CD4-positive, CD25-positive, alpha-beta regulatory T cell (primary cell): Measurements from ENCODE around the gene MGAT5. TPM values are rescaled to one million over a fixed set of nuclear protein-coding genes. Genes with fewer than 3 reads are reported as not detected.
A peak's percentile ranks its signal among the peaks of the same experiment; 100 is the strongest.

Experiments
- ATAC-seq, 2 donors: fragments of 150-1000 bp; cut with Tn5 transposase; one replicate each; pipeline ENCODE4 v1.10.0; 2021; ENCODE audit warnings: low read depth in 2 of 2, moderate number of reproducible peaks in 2 of 2, moderate library complexity in 1 of 2
- DNase-seq, 3 donors: peaks; one replicate each; pipeline versions ENCODE4 v3.0.0 to v3.0.0-alpha.2; 2012 to 2022; ENCODE audit warnings: mixed read lengths in 1 of 3
- H3K27ac ChIP-seq: one replicate; pipeline ENCODE4 v1.7.0; 2013; ENCODE audit warnings: mild to moderate bottlenecking, low read length; ENCODE audit not compliant: insufficient read depth, poor library complexity, severe bottlenecking
- H3K27me3 ChIP-seq: one replicate; pipeline ENCODE4 v1.7.0; 2013; ENCODE audit warnings: low read length; ENCODE audit not compliant: control insufficient read depth, insufficient read depth
- H3K36me3 ChIP-seq: one replicate; pipeline ENCODE4 v1.7.0; 2013; ENCODE audit warnings: mild to moderate bottlenecking, low read length, moderate library complexity; ENCODE audit not compliant: control insufficient read depth, insufficient read depth
- H3K4me1 ChIP-seq: 2 replicates; pipeline ENCODE4 v1.7.0; 2013; ENCODE audit warnings: mild to moderate bottlenecking, low read length; ENCODE audit not compliant: insufficient read depth, control insufficient read depth, poor library complexity, severe bottlenecking
- H3K4me3 ChIP-seq: one replicate; pipeline ENCODE4 v1.7.0; 2013; ENCODE audit warnings: low read depth, mild to moderate bottlenecking, low read length, moderate library complexity
- H3K9me3 ChIP-seq, 2 experiments: 1 replicate in 1 of 2; 2 replicates in 1 of 2; pipeline ENCODE4 v1.7.0; 2013; ENCODE audit warnings: low read length in 2 of 2, mild to moderate bottlenecking in 1 of 2, moderate library complexity in 1 of 2; ENCODE audit not compliant: control insufficient read depth in 2 of 2
- H3K27ac Mint-ChIP-seq, 3 donors: one replicate each; pipeline ENCODE4 v1.8.0; 2020 to 2022; ENCODE audit warnings: mild to moderate bottlenecking in 3 of 3, mixed read lengths in 3 of 3, moderate library complexity in 2 of 3
- H3K27me3 Mint-ChIP-seq: one replicate; pipeline ENCODE4 v1.8.0; 2022; ENCODE audit warnings: mild to moderate bottlenecking, mixed read lengths
- H3K36me3 Mint-ChIP-seq: one replicate; pipeline ENCODE4 v1.8.0; 2020; ENCODE audit warnings: mixed read lengths
- H3K4me1 Mint-ChIP-seq, 4 donors: one replicate each; pipeline ENCODE4 v1.8.0; 2020 to 2022; ENCODE audit warnings: mixed read lengths in 4 of 4, mild to moderate bottlenecking in 1 of 4
- H3K4me3 Mint-ChIP-seq, 4 donors: one replicate each; pipeline ENCODE4 v1.8.0; 2020 to 2022; ENCODE audit warnings: mild to moderate bottlenecking in 4 of 4, mixed read lengths in 4 of 4, moderate library complexity in 3 of 4
- H3K9me3 Mint-ChIP-seq, 7 donors: one replicate each; pipeline ENCODE4 v1.8.0; 2020 to 2022; ENCODE audit warnings: mixed read lengths in 7 of 7, mild to moderate bottlenecking in 3 of 7, moderate library complexity in 2 of 7
- polyA plus RNA-seq, 4 donors: library from polyadenylated mRNA; unstranded; fragments of 300-500 nt; fragmentation: Illumina TruSeq; gene quantifications; one replicate each; pipeline ENCODE4 v1.2.3, GENCODE V29; 2021
- total RNA-seq: library from RNA; stranded (reverse); gene quantifications from one replicate; pipeline ENCODE4 v1.2.3, GENCODE V29; 2022

Gene MGAT5
- total and polyA plus RNA-seq, 5 donors from 2014 or later = 3.6 to 68.8 (median 6.9) TPM

DNA sequence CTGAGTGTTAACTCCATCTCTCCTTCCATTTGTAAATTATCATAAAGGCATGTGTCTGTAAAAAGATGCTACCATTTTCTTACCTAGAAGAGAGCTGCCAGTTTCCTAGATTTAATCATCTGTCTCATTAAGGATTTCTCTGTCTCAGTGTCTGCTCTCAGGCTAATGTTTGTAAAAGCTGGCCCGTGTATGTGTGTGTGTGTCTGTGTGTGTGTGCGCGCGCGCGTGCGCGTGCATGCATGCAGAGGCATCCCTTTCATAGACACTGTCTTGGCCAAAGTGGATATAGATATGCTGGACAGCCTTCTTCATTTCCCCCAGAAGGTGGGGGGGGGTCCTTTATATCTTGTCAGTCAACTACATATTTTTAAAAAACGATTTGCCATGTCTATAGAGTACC, 18.9 kb downstream of the MGAT5 start:
- H3K36me3 Mint-ChIP-seq = peaks cover 25% of the 10 kb centered on the region
- no peak overlapping the region for H3K27ac Mint-ChIP-seq
- ATAC-seq = no peak

GRCh38 chr2:134273256-134273983, 19.5 kb downstream of the MGAT5 start:
- peaks cover 12% of the 10 kb centered on the region for H3K36me3 ChIP-seq
- no peaks in the 10 kb centered on the region for H3K9me3 ChIP-seq
- H3K4me3 ChIP-seq = no peak overlapping the region
- H3K4me3 Mint-ChIP-seq = no peak overlapping the region
- ATAC-seq (no peak), DNase-seq (no peak)
- no peaks in the 10 kb centered on the region for H3K27me3 ChIP-seq
- peaks cover 4 to 12% (median 7%) of the 10 kb centered on the region in 4 donors for H3K4me1 Mint-ChIP-seq
- no peaks in the 10 kb centered on the region for H3K9me3 Mint-ChIP-seq
- no peak overlapping the region for H3K27ac ChIP-seq
- no peaks in the 10 kb centered on the region for H3K4me1 ChIP-seq
- no peaks in the 10 kb centered on the region for H3K27me3 Mint-ChIP-seq
- peaks cover 29% of the 10 kb centered on the region for H3K36me3 Mint-ChIP-seq
- H3K27ac Mint-ChIP-seq = no peak overlapping the region

More for the DNA sequence above, 18.9 kb downstream of the MGAT5 start:
- no peak for DNase-seq
- Histone ChIP-seq H3K4me3 (no peak overlapping the region), H3K36me3 (peaks cover 12% of the 10 kb centered on the region), H3K27ac (no peak overlapping the region), H3K9me3 (no peaks in the 10 kb centered on the region), H3K27me3 (no peaks in the 10 kb centered on the region), H3K4me1 (no peaks in the 10 kb centered on the region)
- H3K4me3 Mint-ChIP-seq = no peak overlapping the region
- H3K9me3 Mint-ChIP-seq = no peaks in the 10 kb centered on the region
- H3K27me3 Mint-ChIP-seq = no peaks in the 10 kb centered on the region
- peaks cover 4 to 16% (median 9%) of the 10 kb centered on the region in 4 donors for H3K4me1 Mint-ChIP-seq

- no peak for ATAC-seq
- no peaks in the 10 kb centered on the region for H3K27me3 ChIP-seq
- H3K4me3 ChIP-seq = no peak overlapping the region
- H3K9me3 Mint-ChIP-seq = no peaks in the 10 kb centered on the region
- DNase-seq = no peak
- peaks cover 35% of the 10 kb centered on the region for H3K36me3 Mint-ChIP-seq
- no peaks in the 10 kb centered on the region for H3K4me1 ChIP-seq
- no peaks in the 10 kb centered on the region for H3K27me3 Mint-ChIP-seq
- no peak overlapping the region for H3K27ac Mint-ChIP-seq
- H3K27ac ChIP-seq = no peak overlapping the region
- no peaks in the 10 kb centered on the region for H3K9me3 ChIP-seq
- H3K4me3 Mint-ChIP-seq = no peak overlapping the region
- peaks cover 12% of the 10 kb centered on the region for H3K36me3 ChIP-seq
- peaks cover 4 to 18% (median 10%) of the 10 kb centered on the region in 4 donors for H3K4me1 Mint-ChIP-seq
Measured at GRCh38 chr2:134274121-134274520, 20.2 kb downstream of the MGAT5 start.

DNA sequence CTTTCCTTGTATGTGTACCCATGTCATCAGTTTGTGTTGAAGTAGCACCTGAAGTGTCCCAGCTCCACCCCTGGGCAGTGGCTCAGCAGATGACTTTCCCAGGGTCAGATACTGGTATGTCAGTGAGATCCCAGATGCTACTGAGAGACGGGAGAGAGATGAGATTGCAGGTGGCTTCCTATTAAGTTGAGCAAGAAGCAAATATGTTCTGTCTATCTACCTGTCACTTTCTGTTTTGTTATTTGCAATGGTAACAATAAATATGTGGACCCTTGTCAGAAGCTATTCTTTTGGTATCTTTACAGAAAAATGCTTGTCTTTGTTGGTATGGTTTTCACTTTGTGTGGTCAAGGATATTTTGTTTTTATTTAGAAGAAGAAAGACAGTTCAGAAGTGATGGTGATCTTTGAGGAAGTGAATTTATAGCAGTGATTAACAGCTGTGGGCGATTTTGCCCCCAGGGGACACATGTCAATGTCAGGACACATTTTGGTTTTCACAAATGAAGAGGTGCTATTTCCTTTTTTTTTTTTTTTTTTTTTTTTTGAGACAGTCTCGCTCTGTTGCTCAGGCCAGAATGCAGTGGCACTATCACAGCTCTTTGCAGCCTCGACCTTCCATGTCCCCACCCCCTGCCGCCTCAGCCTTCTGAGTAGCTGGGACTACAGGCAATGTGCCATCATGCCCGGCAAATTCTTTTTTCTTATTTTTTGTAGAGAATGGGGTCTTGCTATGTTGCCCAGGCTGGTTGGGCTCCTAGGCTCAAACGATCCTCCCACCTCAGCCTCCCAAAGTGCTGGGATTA, 21.4 kb downstream of the MGAT5 start:
- H3K9me3 Mint-ChIP-seq = no peaks in the 10 kb centered on the region
- peaks cover 28% of the 10 kb centered on the region for H3K36me3 Mint-ChIP-seq
- no peaks in the 10 kb centered on the region for H3K27me3 Mint-ChIP-seq
- no peak overlapping the region for H3K4me3 ChIP-seq
- H3K36me3 ChIP-seq = peaks cover 12% of the 10 kb centered on the region
- peaks cover 0 to 19% (median 9%) of the 10 kb centered on the region in 4 donors for H3K4me1 Mint-ChIP-seq
- H3K27ac ChIP-seq = no peak overlapping the region
- H3K27ac Mint-ChIP-seq = peak overlapping the region in 1 of 3 donors; percentile 54
- ATAC-seq (peak in 1 of 2 donors; percentile 16), DNase-seq (no peak)
- no peaks in the 10 kb centered on the region for H3K4me1 ChIP-seq
- H3K4me3 Mint-ChIP-seq = peak overlapping the region in 1 of 4 donors; percentile 38
- H3K27me3 ChIP-seq = no peaks in the 10 kb centered on the region
- no peaks in the 10 kb centered on the region for H3K9me3 ChIP-seq

DNA sequence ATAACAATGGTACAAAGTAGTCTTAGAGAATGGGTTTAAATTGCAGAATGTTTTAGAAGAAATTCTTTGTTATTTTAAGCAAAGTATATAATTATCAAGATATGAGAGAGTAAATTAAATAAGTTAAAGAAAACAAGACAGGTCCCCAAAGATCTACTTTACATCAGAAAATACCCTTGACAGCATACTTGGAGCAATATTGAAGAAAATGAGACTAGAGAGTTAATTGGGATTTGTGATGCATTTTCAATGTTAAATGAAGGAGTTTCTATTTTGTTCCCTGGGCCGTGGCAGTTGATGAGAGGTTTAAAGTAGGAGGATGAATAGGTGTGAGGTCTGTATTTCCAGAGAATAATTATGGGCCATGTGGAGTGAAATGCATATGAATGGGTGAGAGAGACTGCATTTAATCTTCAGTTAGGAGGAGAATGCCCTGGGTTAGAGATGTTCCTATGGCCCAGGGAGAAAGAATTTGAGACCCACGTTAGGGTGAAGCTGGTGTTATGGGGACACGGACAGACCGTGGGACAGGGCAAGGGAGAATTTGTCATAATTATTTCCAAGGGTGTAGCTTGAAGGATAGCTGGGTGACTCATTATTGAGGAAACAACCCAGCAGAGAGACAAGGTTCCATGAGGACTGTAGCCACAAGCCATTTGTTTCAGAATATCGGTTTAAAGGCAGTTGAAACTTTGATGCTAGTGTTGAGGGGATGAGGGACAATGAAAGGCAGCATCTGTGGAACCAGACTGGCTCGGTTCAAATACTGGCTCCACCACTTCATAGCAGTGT, 22.7 kb downstream of the MGAT5 start:
- Histone ChIP-seq H3K9me3 (no peaks in the 10 kb centered on the region), H3K4me1 (no peaks in the 10 kb centered on the region), H3K27ac (no peak overlapping the region), H3K4me3 (no peak overlapping the region), H3K27me3 (no peaks in the 10 kb centered on the region), H3K36me3 (peaks cover 5% of the 10 kb centered on the region)
- H3K4me1 Mint-ChIP-seq = peaks cover 0 to 24% (median 15%) of the 10 kb centered on the region in 4 donors
- DNase-seq (no peak), ATAC-seq (no peak)
- no peaks in the 10 kb centered on the region for H3K27me3 Mint-ChIP-seq
- no peaks in the 10 kb centered on the region for H3K9me3 Mint-ChIP-seq
- no peak overlapping the region for H3K4me3 Mint-ChIP-seq
- peak overlapping the region in 1 of 3 donors; percentile 72 for H3K27ac Mint-ChIP-seq
- H3K36me3 Mint-ChIP-seq = peaks cover 22% of the 10 kb centered on the region

DNA sequence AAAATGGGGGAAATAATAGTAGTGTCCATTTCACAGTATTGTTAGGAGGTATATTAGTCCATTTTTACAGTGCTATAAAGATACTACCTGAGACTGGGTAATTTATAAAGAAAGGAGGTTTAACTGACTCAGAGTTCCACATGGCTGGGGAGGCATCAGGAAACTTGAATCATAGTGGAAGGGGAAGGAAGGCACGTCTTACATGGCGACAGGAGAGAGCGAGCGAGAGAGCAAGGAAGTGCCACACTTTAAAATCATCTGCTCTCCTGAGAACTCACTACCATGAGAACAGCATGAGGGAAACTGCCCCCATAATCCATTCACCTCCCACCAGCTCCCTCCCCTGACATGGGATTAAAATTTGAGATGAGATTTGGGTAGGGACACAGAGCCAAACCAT, 23.4 kb downstream of the MGAT5 start:
- no peak overlapping the region for H3K27ac ChIP-seq
- peaks cover 2% of the 10 kb centered on the region for H3K4me1 ChIP-seq
- H3K4me3 Mint-ChIP-seq = no peak overlapping the region
- peaks cover 0 to 30% (median 19%) of the 10 kb centered on the region in 4 donors for H3K4me1 Mint-ChIP-seq
- ATAC-seq (no peak), DNase-seq (no peak)
- H3K27me3 ChIP-seq = no peaks in the 10 kb centered on the region
- H3K27me3 Mint-ChIP-seq = no peaks in the 10 kb centered on the region
- H3K36me3 Mint-ChIP-seq = peaks cover 19% of the 10 kb centered on the region
- no peaks in the 10 kb centered on the region for H3K9me3 Mint-ChIP-seq
- H3K4me3 ChIP-seq = no peak overlapping the region
- no peaks in the 10 kb centered on the region for H3K9me3 ChIP-seq
- peaks cover 5% of the 10 kb centered on the region for H3K36me3 ChIP-seq
- peak overlapping the region in 1 of 3 donors; percentile 17 for H3K27ac Mint-ChIP-seq

DNA sequence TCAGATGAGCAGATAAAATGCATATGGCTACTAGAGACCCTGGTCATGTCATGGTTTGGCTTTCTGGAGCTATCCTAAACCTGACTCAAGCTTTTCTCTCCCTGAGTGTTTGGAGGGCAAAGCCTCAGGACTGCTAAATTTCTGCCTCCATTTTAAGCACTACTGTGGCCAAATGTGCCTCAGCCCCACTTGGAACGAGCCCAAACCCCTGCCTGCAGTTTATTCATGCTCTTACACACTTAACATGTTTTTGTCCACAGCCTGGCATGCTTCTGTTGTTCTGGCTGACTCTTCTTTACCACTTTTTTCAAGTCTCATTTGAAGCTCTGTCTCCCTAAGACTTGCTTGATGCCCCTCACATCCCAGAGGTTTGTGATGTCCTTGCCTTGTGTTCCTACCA, 24.7 kb downstream of the MGAT5 start:
- Mint-ChIP-seq H3K9me3 (no peaks in the 10 kb centered on the region), H3K4me1 (peaks cover 12 to 41% (median 29%) of the 10 kb centered on the region in 4 donors), H3K4me3 (no peak overlapping the region), H3K27ac (peak overlapping the region in 1 of 3 donors; percentile 16), H3K36me3 (peaks cover 19% of the 10 kb centered on the region), H3K27me3 (no peaks in the 10 kb centered on the region)
- H3K27me3 ChIP-seq = no peaks in the 10 kb centered on the region
- ATAC-seq (no peak), DNase-seq (no peak)
- no peaks in the 10 kb centered on the region for H3K9me3 ChIP-seq
- peaks cover 15% of the 10 kb centered on the region for H3K4me1 ChIP-seq
- H3K36me3 ChIP-seq = peaks cover 2% of the 10 kb centered on the region
- no peak overlapping the region for H3K4me3 ChIP-seq
- no peak overlapping the region for H3K27ac ChIP-seq
